Left ventricle myocardium superior (tissue), 1 donor: ENCODE results near the gene ZNF630. TPM values are rescaled to one million over a fixed set of nuclear protein-coding genes. Genes with fewer than 3 reads are reported as not detected.
"Not testable (repeated sequence)": the region's sequence is repeated elsewhere in the genome, so short reads cannot be mapped to it uniquely, and the experiment has no call there.

ENCODE experiments used
- ATAC-seq: fragments of 200-7000 bp; cut with Tn5 transposase; one replicate; pipeline ENCODE4 v1.9.1; 2020; ENCODE audit warnings: mild to moderate bottlenecking, moderate library complexity
- DNase-seq: peaks from one replicate; pipeline ENCODE4 v3.0.0-alpha.2; 2020
- intact Hi-C: fragments of 100-400 bp; cut with micrococcal nuclease; formaldehyde crosslinking; loops from one replicate; pipeline ENCODE4 v1.11.0; 2022
- long read RNA-seq: library from polyadenylated mRNA; unstranded; transcript quantifications from one replicate; pipeline ENCODE4 v2.0.0, GENCODE V29; 2021
- total RNA-seq: library from RNA; stranded (reverse); fragmentation: NEBNext Ultra II Directional; extraction: Animal tissue kit (Norgen Biotek cat#: 25700); gene quantifications from one replicate; pipeline ENCODE4 v1.2.1, GENCODE V29; 2021
- donor health status: DM: no; HTN: yes; CAD: no; lungs with severe emphysema.

ZNF630 gene
- total RNA-seq = 3.0 TPM
- long read RNA-seq, transcript ZNF630-206 (5 exons, 2,829 nt) = major isoform, 11 of 13 reads
- long read RNA-seq, partial matches to known transcripts = 0 of 13 reads
- long read RNA-seq, other reads (novel, unspliced or antisense) = 0 of 13 reads

DNA sequence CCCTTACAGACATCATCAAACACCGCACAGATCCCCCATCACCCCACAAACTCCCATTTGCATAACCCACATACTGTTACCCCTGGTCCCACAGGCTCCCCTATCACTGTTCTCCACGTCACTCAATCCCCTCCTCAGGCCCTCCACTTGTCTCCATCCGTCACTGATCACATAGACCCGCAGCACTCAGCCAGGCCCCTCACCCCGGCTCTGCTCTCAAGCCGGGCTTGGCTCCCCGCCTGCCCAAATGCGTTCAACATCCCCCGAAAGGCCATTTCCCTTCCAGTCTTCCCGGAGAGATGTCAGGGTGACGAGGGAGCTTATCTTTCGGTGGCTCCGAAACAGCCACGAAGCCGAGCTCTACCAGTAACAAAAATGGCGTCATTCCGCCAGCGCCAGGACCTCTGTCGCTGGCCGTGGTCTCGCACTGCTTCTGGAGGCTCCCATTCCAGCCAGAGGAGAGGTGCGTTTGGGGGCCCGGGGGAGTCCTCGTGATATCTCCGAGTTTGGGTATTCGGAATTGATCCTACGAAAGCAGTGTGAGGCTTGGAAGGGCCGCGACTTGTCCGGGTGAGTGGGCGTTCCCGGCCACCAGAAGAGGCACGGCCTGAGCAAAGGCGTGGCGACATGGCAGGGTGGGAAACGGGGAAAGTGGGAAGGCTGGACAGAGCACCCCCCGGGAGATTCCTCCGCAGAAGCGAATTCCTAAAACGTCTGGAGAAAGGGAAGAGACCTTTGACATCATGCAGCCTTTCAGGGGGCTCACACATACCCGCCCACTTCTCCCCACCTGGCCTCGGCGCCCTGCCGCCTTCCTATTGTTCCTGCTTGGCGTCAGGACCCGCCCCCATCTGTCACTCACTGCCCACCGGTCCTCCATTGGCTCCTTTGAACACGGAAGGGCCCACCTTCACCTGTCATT is at the start of gene ZNF630:
Gene ZNF630 (minus strand): TSS at position 577 of the 922 bp plus-strand sequence. CDS start 4,754 bp downstream, outside the sequence.
- intact Hi-C loops = no loop called here
- peak; percentile 83 for DNase-seq
- ATAC-seq = peak; percentile 99

DNA sequence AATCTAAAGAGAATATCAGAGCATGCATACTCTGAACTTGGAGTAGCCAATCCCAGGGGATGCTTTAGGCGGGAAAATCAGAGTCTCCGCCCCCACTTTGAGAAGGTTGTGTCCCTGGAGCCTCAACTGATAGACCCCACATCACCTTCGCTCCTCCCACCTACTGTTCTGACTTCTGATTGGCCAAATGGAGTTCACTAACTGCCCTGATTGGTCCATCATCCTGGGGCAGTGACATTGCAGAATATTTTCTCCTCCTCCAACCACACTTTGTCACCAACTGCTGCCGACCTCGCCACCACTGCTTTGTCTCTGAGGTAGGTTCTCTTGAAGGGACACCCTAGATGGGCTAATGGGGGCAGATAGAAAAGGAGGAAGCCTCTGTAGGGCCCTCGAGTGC is 36.3 kb upstream of the ZNF630 start:
- ATAC-seq (no peak), DNase-seq (no peak)
- intact Hi-C loops = no loop called here

- intact Hi-C loops = no loop called here
- ATAC-seq (no peak), DNase-seq (no peak)
These were observed 31.5 kb upstream of the ZNF630 start for GRCh38 chrX:48102874-48103374.

DNA sequence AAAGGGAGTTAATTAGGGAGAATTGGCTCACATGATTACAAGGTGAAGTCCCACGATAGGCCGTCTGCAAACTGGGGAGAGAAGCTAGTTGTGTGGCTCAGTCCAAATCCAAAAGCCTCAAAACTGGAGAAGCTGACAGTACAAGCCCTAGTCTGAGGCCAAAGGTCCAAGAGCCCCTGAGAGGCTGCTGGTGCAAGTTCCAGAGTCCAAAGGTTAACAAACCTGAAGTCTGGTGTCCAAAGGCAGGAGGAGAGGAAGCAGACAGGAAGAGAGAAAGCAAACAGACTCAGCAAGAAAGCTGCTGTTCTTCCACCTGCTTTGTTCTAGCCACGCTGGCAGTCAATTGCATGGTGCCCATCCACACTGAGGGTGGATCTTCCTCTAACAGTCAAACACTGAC is 30.0 kb upstream of the ZNF630 start:
- intact Hi-C loops = no loop called here
- no peak for ATAC-seq
- DNase-seq = no peak

- ATAC-seq, DNase-seq, intact Hi-C loops: not testable (repeated sequence)
These were observed 21.1 kb upstream of the ZNF630 start for GRCh38 chrX:48092558-48092957.

DNA sequence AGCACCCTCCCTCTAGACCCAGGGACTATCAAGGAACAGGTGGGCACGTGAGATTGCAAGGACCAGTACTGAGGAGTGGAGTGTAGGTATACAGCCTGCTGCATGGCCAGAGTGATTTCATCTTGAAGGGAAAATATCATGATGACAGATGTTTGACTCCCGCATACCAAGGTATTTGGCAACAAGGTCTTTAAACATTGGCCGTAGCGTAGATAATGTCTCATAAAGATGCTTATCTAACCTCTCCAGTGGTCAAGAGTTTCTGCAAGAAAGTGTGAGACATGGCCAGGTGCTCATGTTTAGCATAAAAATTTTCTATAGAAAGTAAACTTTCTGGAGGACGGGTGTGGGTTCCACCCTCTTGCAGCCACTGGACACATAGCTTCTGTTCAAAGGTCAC is 18.7 kb upstream of the ZNF630 start:
- ATAC-seq (no peak), DNase-seq (no peak)
- intact Hi-C loops = no loop called here

DNA sequence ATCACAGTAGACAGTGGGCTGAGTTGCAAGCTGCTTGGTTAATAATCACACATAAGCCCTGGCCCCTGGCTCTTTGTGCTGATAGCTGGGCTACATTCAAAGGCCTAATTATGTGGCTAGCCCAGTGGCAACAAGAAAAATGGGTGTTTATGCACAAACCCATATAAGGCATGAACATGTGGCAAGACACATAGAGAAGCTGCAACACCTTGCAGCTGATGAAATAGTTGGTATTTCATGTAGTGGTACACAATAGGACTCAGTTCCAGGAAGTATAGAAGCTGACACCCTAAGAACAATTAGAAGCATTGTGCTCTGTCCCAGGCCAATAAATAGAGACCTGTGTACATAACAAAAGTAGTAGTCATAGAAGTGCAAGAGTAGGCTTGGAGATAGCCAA is 14.6 kb upstream of the ZNF630 start:
- DNase-seq (no peak), ATAC-seq (no peak)
- intact Hi-C loops = loop anchor here (10.0 kb wide), 1 partner anchor 409 kb away; no protein-coding TSS in a partner anchor

DNA sequence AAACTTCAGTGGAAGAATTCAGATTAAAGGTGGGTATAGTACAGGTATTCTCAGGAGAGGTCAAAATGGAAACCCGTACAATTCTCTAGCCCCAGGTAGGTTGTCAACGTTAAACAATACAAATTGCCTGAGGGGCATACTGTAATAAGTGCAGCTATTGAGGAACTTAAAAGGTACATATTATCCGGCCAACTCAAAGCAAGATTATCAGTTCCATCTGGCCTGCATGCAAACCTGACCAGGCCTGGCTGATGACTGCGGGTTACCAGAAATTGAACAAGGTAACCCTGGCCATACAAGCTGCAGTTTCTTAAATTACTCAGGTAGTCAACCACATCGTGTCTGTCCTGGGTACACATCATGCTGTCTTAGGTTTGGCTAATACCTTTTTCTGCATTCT is 12.3 kb upstream of the ZNF630 start:
- no peak for ATAC-seq
- intact Hi-C loops = loop anchor here (10.0 kb wide), 1 partner anchor 411 kb away; no protein-coding TSS in a partner anchor
- DNase-seq = no peak

DNA sequence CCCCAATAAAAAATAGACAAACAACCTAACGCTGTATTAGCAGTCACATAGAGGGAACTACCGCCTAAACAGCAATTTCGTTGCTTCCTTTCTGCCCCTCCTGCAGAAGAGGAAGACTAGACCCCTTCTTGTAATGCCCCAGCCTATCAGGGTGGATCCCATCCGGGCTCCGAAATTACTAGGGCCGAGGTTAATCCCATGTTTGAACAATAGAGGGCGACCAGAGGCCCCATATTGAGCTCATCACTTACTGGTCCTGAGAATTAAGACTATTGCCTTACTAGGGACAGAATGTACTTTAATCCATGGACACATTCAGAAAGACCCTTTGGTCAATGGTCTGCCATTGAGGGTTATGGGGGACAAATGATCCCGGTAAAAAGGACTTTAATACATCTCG is 11.8 kb upstream of the ZNF630 start:
- ATAC-seq (peak; percentile 74), DNase-seq (no peak)
- intact Hi-C loops = loop anchor here (10.0 kb wide), 1 partner anchor 412 kb away; no protein-coding TSS in a partner anchor

DNA sequence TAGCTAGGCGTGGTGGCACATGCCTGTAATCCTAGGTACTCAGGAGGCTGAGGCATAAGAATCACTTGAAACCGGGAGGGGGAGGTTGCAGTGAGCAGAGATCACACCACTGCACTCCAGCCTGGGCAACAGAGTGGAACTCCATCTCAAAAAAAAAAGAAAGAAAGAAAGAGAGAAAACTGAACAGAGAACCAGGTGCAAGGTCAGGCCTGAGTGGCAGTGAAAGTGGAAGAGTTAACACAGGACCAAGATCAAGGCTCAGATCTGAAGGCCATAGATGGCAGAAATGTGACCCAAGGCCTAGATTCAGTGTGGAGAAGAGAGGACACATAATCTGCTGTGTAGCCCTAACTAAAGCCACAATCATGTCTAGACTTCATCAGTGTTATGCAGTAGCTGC is 4.9 kb upstream of the ZNF630 start:
- DNase-seq = no peak
- ATAC-seq = no peak
- intact Hi-C loops = no loop called here

DNA sequence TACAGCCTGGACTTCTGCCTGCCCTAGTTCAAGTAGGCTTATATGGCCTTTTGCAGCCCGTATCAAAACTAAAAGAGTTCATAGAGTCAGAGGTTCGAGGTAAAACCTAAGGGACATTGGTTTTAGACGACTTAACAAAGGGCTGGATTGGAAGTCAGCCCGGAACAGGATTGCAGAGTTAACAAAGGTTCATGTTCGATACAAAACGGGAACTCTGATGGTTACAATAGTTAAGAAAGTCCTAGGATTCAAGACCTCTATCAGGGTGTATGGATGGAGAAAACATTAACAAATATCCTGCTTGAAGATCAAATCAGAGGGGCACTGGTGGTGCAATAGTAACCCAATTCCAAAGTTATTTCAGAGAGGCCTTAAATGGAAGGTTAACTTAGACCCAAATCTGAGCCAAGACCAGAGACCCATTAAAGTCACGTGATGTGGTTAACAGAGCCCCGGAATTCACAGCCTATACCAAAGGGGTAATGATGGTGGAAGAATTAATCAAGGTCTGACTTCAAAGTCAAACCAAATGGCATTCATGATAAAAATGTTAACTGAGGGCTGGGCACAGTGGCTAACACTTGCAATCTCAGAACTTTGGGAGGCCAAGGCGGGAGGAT is 656 bp upstream of the ZNF630 start:
- ATAC-seq (no peak), DNase-seq (no peak)
- intact Hi-C loops = no loop called here

- DNase-seq (no peak), ATAC-seq (no peak)
- intact Hi-C loops = no loop called here
These were observed 3.1 kb downstream of the ZNF630 start for GRCh38 chrX:48068096-48068887.

GRCh38 chrX:48064261-48064660 is 7.2 kb downstream of the ZNF630 start:
- DNase-seq (no peak), ATAC-seq (no peak)
- intact Hi-C loops = no loop called here

DNA sequence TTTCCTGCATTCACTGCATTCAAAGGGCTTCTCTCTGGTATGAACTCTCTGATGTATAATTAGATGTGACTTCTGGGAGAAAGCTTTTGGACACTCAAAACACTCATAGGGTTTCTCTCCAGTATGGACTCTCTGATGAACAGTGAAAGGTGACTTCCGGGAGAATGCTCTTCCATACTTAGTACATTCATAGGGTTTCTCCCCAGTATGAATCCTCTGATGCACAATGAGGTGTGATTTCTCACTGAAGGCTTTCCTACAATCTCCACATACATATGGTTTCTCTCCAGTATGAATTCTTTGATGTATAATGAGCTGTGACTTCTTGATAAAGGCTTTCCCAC is 12.2 kb downstream of the ZNF630 start:
- intact Hi-C loops = no loop called here
- ATAC-seq = no peak
- no peak for DNase-seq

- intact Hi-C loops = no loop called here
- ATAC-seq = no peak
- DNase-seq = no peak
These were observed 12.7 kb downstream of the ZNF630 start for GRCh38 chrX:48058621-48059295.

GRCh38 chrX:48046846-48047245 is 24.6 kb downstream of the ZNF630 start:
- ATAC-seq = no peak
- DNase-seq = no peak
- intact Hi-C loops = no loop called here

- peak; percentile 91 for ATAC-seq
- intact Hi-C loops = no loop called here
- peak; percentile 52 for DNase-seq
These were observed 25.8 kb downstream of the ZNF630 start for GRCh38 chrX:48045410-48046311.

- ATAC-seq (no peak), DNase-seq (no peak)
These were observed 28.4 kb downstream of the ZNF630 start for GRCh38 chrX:48043056-48043455.

More at GRCh38 chrX:48043056-48043455, 28.4 kb downstream of the ZNF630 start:
- intact Hi-C loops = no loop called here
